ENCODE data around the gene DIS3L2. TPM values are rescaled to one million over a fixed set of nuclear protein-coding genes. Genes with fewer than 3 reads are reported as not detected.

The DIS3L2 gene
- total and polyA plus RNA-seq, 2 of the 8 experiments (the other 6 are each of a cell fraction or from before 2014, with no cell fraction given), result 11.5 to 21.6 TPM

GRCh38 chr2:232058063-232058877 is 96.8 kb downstream of the DIS3L2 start (continued):
- no peak for TF ChIP-seq CHD7 (IDR thresholded peaks at IDR 0.05; ENCODE audit: insufficient replicate concordance, low read length)

All from H1 (cell line).